ELR (cell line): ENCODE data around the gene HLA-DQA1.
A peak's percentile ranks its signal among the peaks of the same experiment; 100 is the strongest.
"Not testable (repeated sequence)": the region's sequence is repeated elsewhere in the genome, so short reads cannot be mapped to it uniquely, and the experiment has no call there.

Source experiments
- DNase-seq: peaks from one replicate; pipeline ENCODE4 v3.0.0-alpha.2; 2015; ENCODE audit warnings: low read depth

HLA-DQA1 gene

DNA sequence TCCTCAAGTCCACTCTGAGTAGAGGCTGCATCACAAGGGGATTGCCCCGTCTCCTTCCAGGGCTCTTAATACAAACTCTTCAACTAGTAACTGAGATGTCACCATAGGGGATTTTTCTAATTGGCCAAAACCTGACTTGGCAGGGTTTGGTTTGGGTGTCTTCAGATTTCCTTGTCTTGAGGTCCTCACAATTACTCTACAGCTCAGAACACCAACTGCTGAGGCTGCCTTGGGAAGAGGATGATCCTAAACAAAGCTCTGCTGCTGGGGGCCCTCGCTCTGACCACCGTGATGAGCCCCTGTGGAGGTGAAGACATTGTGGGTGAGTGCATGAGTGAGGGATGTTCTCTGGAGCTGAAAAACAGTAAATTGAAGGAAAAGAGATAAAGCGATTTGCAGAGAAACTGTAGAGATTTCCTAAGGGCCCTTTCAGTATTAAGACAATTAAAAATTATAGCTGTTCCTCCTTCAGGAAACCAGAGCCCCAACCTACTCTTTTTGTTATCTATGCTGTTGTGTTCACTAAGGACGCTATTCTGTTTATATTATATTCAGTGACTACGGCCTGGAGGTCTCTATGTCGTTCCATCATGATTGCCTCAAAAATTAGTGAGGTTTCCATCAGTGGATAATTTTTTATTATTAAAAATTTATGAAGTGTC, at the start of gene HLA-DQA1:
Gene HLA-DQA1 (plus strand): TSS at position 188 of the 662 bp plus-strand sequence. CDS start 53 bp downstream, at position 241.
- DNase-seq: no peak

DNA sequence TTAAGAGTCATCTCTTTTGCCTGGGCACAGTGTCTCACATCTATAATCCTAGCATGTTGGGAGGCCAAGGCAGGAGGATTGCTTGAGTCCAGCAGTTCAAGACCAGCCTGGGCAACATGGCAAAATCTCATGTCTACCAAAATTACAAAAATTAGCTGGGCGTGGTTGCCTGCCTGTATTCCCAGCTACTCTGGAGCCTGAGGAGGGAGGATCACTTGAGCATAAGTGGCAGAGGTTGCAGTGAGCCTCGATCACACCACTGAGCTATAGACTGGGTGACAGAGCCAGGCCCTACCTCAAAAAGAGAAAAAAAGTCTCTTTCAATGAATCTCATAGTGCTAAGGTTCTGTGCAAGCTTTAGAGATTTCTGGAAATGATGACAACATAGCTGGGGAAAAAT, 49.0 kb upstream of the HLA-DQA1 start:
- no peak for DNase-seq

DNA sequence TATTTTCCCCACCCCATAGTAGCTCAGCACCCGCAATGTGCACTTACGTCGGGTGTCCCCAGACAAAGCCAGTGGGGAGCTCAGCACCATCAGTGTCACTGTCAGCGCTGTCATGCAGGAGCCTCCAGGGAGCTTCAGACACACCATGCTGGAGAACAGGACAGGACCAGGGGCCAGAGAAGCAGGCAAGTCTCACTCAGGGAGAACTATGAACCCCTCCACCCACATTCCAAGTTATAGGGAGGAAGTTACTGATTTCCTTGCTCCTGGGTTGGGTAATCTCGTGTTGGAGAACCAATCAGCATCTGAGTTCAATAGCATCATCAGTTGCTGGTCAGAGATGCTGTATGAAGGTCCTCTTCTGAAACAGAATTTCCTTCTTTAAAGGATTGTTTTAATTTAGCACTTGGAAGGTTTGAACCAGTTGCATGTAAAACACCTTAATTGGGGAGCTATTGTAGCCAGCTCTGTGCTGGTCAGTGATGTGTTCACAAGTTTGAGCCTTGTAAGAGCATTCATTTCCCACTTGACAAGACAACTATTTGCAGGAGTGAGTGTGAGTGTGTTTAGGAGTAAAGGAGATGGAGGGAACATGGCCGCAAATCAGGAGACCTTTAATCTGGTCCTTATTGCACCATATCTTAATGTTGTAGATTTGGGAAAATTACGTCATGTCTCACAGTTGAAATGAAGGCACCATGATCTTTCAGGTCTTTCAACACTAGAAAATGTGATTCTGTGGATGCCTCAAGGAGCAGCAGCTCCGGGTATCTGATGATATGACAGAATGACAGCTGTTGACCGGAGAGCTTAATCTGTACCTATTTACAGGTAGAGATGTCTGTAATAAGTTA, 47.4 kb upstream of the HLA-DQA1 start, which contains the start of gene HLA-DRB1:
Gene HLA-DRB1 (minus strand): TSS at position 253 of the 854 bp plus-strand sequence. CDS start 106 bp downstream, at position 147.
- DNase-seq: peak; percentile 26

DNA sequence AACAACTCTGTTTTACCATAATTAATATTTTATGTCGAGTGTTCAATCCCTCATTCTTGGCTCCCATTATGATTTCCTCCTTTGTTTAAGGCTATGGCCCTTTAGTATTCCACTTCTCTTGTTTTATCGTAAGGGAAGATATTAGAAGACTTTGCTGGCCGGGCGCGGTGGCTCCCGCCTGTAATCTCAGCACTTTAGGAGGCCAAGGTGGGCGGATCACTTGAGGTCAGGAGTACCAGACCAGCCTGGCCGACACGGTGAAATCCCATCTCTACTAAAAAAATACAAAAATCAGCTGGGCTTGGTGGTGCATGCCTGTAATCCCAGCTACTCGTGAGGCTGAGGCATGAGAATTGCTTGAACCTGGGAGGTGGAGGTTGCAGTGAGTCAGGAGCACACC, 46.5 kb upstream of the HLA-DQA1 start:
- not testable (repeated sequence) for DNase-seq

DNA sequence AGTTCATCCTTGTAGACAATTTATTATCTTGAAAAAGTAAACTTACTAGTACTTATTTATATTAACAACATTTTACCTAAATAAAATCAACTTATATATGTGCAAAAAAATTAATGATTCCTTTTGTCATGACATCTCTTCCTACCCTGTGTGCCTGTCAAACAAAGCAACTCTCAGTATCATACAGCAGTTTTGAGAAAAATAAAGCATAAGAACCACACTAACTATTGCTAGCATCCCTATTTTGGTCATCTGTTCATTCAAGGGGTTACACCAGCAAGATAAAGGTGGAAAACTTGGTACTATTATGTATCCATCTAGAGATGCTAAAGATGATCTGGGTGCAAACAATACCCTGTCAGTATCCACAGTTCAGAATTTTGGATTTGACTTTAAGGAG, 40.2 kb upstream of the HLA-DQA1 start:
- DNase-seq: no peak

DNA sequence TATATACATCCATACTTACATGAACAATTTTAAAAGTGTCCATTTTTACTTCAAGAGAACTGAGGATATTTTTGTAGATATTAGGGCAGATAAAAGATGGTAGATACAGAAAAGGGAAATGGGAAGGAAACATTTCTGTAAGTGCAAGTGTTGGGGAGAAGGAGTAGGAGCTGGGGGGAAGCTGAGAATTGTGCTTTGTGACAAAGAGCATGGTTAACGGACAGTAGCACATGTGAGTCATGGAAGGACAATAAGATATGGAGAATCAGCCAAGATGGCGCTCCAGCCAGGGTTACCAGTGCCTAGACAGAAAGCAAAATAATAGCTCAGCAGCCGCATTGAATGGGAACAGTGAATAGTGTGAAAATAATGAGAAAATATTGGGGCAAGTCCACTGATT, 34.8 kb upstream of the HLA-DQA1 start:
- no peak for DNase-seq

DNA sequence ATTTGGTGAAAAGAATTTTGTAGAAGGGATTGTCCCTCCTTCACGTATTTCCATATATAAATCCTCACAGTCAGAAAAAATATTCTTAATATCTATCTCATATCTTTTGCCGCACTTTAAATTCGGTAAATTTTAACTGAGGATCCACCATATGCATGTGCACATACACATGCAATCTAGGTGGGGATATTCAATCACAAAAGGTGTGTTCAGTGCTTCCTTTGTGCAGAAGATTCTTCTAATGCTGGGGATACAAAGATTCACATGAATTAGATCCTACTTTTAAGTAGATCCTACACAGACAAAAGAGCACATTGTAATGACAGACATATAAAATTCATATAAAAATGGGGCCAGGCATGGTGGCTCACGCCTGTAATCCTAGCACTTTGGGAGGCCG, 34.0 kb upstream of the HLA-DQA1 start:
- no peak for DNase-seq

DNA sequence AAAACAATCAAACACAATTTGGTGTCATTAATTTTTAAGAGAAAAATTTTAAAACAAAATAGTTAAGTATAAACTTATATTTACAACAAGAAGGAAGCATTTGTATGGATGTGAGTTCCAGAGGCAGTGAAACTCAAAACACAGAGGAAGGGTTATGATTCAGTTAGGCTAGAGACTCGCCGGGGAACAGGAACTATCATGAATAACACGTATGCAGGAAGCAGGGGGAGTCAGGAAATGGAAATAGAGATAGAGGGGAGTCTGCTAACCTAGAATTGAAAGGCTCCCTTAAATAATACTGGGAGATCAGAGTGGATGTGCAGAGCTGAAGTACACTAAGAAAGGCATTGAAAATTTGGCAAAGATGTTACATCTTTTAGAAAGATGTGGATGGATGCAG, 33.3 kb upstream of the HLA-DQA1 start:
- no peak for DNase-seq

DNA sequence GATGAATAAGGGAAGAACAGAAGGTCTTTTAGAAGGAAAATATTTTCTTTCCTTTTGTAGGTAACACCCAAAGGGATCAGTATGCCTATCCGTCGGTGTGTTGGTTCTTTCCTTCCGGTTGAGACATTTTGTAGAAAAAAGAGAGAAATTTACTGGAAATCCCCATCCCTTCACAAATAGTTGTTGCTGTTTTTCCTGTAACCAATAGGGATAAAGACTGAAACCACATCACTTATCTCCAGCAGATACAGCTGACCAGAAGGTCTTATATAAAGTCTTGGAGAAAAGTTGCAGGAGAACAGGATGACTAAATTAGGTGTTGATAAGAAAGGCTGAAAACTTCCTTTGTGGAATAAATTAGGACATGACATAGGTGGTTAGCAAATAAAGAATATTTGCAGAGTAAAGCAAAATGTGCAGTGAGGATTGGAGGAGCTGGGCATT, 32.8 kb upstream of the HLA-DQA1 start:
- DNase-seq: no peak

DNA sequence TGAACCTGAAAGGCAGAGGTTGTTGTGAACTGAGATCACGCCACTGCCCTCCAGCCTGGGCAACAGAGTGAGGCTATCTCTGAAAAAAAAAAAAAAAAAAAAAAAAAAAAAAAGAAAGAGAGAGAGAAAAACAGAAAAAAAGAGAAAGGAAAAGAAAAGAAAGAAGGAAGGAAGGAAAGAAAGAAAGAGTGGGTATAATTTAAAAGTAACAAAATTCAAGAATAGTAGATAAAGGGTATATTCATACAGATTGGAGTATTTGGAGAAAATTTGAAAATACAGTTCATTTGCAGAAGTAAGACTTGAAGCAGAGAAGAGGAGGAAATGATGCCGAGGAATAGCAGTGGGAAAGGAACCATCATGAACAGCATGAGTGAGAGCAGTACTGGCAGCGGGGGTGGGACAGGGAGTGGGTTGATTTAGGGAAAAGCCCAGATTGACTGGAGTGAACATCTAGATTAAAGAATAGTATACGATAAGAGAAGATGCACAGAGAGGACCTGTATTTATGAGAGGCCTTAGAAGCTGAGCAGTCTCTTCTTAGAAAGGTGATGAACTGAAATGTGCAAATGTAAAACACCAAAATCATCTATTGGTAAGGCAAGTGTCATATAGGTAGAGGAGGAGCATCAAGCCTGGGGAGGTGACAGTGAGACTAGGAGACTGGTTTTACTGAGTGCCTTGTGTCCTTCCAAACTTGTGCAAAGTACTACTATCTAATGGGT, 29.8 kb upstream of the HLA-DQA1 start:
- no peak for DNase-seq

DNA sequence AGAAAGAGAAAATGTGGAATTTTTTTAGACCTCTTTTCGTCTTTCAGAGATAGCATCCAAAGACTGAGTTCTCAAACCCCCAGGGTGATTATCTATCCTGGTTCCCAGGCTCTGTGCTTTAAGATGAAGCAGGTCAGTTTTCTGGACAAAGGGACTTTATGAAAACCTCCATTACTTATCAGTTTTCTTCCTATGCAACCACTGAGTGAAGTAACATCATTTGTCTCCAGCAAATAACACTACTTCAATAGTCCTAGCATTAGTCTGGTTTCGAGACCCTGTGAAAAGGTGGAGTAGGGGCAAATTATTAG, 29.3 kb upstream of the HLA-DQA1 start:
- no peak for DNase-seq

DNA sequence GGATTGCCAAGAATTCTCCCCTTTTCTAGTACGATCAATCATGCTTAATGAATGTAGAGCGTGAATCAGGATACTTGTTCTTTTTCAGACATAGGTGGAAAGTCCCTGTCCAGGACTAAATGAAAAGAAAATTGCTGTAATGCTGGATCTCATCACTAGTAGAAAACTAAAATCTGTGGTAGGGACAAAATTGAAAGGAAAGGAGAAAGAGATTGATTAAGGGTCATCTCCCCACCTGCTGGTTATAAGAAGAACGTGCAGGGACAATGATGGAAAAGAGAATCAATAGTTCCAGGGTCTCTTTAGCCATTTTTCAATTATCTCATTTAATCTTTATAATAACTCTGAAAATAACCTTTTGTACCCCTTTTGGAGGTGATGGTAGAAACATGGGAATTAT, 28.8 kb upstream of the HLA-DQA1 start:
- DNase-seq: no peak

DNA sequence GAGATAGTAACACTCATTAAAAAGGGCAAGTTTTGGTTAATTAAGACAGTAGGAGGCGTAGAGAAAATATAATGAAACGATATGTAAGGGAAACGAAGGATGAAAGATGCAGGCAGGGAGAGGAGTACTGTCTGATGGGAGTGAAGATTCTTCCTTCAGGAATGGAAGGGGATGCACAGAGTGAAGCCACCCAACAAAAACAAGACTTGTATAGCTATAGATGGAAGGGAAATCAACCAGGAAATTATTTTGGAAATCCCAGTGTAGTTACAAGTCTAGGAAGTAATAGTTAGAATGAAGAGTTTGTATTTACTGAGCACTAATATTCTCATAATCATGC, 27.8 kb upstream of the HLA-DQA1 start:
- no peak for DNase-seq

DNA sequence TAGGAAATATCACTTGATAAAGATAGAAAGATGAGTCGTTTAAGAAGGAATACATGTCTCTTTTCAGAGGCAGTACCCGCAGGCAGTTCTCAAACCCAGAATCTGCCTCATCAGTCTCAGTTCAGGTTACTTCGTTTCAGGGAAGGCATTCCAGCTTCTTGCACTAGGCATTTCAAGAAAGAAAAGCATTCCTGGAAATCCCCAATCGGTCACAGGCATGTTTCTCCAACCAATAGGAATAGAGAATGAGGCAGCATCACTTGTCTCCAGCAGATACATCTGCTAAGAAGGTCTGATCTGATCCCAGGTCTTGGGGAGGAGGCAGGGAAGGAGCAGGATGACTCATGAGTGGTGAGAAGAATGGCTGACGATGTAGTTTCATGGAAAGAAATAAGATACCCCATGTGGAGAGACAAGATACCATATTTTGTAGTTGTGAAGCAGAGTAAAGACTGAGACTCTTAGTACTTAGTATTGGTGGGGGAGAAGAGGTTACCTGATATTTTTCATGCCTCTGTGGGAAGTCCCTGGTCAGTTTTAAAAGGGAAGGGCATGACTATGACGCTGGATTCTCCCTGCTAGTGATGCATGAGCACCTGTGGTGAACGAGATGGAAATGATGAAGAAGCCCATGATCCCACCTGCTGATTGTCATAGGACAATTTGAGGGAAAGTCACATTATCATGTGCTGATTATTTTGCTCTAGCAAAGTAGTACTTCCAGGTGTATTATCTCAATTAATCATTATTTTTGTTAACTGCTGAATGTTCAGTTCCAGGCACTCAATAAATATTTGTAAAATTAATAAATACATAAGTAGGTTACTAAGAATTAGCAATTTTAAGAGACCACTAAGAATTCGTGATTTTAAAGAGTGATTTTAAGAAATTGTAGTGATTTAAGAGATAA, 27.2 kb upstream of the HLA-DQA1 start:
- DNase-seq: peak; percentile 92

DNA sequence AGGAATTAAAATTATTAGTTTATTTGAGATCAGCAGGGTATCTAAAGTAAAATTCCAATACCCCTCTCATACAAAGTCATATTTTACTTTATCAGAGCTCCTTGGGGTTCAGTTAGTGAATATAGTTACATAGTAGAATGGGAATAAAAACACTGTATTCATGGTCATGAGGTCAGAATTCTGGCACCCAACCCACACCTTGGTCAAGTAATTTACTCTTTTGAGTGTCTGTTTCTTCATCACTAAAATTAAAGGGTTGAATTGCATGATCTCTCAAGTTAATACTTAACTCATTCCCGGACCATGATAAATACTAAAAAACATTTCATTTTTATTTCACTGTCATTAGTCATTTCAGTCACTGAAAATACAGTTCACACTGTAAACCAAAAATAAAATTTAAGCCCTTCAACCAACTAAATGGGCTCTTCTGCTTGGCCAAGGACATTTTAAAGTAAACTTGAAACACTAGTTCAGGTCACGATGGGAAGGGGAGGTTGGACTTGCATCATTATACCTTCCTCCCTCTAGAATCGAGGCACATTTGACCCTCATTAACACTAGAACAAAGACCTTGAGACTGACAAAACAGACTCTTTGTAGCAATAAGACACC, 26.4 kb upstream of the HLA-DQA1 start:
- DNase-seq: no peak

DNA sequence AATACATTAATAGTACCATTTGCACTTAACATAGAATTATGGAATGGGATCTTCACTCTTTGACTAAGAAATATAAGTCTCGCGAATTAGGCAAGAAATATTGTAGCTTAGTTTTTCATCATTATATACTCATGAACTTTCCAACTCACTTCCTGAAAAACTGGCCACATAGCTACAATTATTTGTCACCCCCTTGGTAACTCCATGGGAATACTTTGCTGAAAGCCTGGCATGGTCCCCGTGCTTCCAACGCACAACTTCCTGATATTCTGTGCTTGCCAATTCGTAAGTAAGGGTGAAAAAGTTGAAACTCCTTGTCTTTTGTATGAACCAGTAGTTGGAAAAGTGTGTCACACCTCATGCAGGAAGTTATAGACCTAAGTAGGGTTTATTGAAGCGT, 23.7 kb upstream of the HLA-DQA1 start:
- DNase-seq: no peak

DNA sequence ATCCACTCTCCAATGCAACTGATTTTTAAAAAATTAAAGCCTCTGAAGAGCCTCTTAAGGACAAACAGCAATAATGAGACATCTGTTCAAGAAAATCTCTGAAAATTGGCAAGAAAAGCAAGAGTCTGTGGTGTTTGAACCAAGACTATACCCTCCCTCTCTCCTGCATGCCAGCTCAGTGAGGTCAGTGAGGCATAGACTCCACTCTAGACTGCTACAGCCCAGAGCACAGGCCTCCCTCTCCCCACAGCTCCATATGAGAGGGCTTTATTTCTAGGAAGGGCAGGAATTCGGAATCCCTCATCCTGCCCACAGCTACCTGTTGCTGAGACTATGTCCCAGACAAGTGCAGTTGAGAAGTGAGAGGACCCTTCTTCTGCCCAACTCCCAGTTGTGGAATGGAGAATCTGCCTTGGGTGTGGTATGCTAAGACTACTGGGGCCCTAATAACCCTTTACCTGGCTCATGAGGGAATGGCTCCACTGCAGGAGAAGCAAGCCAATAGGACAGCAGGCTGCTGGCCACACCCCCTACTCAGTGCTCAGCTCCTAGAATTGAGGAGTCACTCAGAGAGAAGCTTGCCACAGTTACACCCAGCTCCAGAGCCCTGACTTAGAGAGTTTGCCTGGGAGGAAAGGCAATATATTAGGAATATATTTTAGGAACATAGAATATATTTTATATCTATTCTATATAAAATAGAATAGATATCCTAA, 22.7 kb upstream of the HLA-DQA1 start:
- no peak for DNase-seq

DNA sequence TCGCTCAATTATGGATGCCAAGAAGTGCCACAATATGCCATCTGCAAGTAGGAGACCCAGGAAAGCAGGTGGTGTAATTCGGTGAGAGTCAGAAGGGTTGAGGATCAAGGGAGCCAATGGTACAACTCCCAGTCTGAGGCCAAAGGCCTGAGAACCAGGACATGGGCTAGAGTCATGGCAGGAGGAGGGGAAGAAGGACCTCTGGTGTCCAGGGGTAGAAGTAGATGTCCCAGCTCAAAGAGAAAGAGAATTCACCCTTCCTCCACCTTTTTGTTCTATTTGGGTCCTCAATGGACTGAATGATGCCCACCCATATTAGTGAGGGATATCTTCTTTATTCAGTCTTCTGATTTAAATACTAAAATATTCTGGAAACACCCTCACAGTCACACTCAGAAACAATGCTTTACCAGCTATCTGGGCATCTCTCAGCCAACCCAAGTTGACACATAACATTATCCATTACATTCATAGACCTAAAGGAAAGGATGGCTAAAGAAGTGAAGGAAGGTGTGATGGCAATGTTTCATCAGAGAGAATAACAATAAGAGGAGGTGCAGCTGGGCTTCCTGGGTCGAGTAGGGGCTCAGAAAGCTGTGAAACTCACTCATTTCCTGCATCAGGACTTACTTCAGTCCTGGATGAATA, 21.2 kb upstream of the HLA-DQA1 start:
- DNase-seq: no peak

DNA sequence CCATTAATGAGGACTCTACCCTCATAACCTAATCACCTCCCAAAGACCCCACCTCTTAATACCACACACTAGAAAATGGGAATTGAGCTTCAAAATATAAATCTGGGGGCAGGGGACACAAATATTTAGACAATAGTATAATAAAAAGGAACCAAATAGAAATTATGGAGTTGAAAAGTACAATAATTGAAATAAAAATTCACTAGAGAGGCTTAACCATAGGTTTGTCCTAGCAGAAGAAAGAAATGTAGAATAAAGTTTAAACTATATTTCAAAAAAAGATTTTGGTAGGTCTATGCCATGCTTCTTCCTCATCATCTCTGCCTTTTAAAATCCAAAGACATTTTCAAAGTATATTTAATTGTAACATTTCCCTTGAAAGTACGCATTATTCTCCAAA, 19.5 kb upstream of the HLA-DQA1 start:
- no peak for DNase-seq

DNA sequence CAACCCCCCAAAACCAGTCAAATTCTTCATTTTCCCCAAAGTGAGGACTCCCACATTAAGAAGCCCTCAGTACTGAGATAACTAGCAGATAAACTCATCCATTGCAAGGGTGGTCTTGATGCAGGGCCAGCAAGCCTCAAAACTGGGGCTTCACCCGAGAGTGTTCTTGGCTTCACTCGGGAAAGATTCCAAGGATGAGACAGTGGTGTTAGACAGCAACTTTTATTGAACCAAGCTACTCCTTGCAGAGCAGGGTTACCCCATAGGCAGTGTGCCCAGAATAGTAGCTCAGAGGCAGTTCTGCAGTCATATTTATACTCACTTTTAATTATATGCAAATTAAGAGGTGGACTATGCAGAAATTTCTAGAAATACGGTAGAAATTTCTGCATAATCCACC, 15.8 kb upstream of the HLA-DQA1 start:
- no peak for DNase-seq
